Activated T-cell treated with anti-CD3 and anti-CD28 coated beads for 48 hours (primary cell): ENCODE results near the gene SERGEF.

Source experiments
- DNase-seq: peaks from one replicate; pipeline ENCODE4 v3.0.0-alpha.2; 2020; ENCODE audit warnings: low read depth

Gene SERGEF

DNA sequence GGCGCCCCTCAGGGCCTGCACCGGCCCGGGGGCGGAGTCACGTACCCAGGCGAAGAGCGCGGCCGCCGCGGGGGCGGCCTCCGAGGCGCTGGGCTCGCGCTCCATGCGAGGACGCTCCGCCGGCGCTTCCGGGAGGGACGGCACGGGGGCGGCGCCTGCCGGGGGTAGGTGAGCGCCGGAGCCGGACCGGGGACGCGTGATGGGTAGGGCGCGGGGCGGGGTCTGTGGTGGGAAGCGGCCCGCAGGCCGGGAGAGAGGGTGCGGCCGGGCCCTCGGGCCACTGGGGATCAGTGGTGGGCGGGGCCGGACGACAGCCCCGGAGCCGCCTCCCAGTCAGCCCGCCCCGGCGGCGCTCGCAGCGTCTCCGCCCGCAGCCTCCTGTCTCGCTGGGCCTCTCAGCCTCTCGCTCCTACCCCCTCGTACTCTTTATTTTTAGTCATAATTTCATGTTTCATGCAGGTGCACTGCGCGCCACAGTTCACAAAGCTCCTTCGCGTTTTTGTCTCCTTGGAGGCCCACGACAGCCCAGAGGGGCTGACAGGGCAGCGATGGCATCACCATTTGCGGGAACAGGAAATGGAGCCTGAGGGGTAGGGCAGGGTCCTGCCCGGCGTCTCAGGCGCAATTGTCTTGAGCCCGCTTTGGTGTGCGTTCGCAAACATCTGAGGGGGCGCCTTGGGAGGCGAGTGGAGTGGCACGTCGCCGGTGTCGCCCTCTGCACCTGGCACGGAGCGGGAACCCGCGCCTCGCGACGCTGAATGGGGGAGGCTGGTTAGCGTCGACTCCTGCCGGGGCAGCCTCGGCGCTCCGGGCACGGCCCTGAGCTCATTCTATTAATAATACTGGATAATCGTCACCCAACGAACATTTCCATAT is at the start of gene SERGEF:
TSS of gene SERGEF (minus strand) at position 142 of the 876 bp plus-strand sequence. CDS start at position 105, 37 bp downstream.
- DNase-seq, result peak; percentile 97

DNA sequence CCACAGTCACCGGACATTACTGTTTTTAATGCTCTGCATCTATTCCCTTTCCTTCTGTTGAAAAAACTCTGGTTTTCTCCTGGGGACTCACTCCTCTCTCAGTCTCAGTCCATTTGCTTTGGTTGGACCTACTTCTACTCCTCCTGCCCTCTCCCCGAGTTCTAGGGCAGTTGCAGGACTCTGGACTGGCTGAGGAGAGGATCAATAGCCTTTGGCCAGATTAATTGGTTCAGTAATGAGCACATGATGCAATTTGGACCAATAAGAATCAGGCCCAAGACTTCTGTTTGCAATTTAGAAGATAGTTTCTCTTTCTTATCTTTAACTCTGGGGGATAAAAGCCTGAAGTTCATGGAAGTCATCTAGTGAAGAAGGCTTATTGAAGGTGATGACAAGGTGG is 48.5 kb upstream of the SERGEF start:
- DNase-seq, result no peak

DNA sequence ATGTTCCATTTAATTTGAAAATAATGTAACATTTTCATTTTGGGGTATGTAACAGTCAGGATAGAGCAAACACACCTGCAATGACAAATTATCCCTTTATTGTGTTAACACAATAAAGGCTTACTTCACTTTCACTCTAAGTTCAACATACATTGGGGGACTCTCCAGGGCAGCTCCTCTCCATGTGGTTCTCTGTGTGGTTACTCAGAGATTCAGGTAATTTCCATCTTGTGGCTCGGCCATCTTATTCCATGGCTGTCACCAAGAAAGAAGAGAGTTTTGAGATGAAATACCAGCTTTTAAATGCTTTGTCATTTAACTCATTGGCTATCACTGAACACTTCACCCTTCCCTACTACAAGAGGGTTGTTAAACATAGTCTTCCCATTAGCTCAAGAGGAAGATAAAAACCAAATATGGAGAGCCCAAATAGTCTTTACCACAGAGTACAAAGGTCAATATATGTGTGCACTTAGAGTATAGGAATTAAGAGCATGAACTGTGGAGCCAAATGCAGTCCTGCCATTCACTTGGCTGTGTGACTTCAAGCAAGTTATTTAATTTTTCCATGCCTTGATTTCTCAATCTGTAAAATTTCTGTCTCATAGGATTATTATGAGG is 43.8 kb upstream of the SERGEF start:
- no peak for DNase-seq

DNA sequence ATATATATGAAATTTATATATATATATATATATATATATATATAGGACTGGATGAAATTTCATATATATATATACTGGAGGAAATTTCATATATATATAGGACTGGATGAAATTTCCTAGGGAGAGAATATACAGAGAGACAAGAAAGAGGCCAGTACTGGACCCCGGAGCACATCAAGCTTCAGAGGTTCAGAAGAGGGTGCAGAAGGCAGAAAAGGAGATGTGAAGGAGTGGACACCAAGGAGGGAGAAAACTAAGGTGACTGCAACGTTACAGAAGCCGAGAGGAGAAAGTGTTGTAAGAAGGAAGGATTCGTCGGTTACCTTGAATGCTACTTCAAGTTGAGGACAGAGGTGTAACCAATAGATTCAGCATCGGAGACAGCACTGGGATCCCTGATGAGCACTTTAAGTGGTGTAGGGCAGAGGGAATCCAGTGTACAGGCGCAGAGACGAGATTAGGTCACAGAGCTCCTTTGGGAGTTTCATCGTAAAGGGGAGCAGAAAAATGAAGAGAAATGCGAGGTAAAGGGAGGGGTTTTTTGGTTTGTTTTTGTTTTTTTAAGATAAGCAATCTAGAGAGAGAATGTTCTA is 41.8 kb upstream of the SERGEF start:
- no peak for DNase-seq

DNA sequence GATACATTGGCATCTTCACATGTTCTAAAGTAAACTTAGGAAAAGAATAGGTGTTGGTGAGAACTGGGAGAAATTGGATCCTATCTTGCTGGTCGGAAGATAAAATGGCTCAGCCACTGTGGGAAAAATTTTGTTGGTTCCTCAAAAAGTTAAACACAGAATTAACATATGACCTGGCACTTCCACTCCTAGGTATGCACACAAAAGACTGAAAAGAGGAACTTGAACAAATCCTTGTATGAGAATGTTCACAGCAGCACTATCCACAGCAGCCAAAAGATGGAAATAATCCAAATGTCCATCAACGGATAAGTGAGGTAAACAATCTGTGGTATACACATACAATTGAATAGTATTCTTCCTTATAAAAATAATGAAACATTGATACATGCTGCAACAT is 38.0 kb upstream of the SERGEF start:
- DNase-seq, result no peak

DNA sequence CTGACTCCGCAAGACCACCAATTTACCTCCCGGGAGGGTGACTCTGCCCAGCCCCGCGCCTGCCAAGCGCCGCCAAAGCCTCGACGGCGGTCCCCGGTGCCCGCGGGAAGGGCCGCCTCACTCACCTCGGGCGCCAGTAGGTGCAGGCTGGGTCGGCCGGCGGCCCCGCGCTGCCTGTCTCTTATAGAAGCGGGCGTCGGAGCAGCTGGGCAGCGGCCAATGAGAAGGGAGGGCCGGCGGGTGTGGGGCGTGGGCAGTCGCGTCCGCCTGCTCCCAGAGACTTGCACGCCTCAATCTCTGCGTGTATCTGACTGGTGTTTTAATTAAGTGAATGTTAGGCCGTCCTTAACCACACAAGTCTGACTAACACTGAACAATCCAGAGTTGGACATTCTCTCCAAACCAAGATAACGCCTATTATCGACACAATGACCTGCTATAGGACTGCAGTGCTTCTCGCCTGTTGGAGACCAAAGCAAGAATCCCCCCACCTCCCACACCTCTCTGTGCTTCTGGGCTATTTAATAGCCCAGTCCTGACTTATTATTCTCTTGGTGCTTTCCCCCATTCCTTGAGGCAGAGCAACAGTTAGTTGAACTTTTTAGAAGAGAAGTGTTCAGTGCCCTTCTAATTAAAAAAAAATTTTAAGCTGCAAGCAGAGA is 33.4 kb upstream of the SERGEF start, which contains the start of gene TPH1:
TSS of gene TPH1 (minus strand) at position 154 of the 662 bp plus-strand sequence. CDS start 5,507 bp downstream, outside the sequence.
- DNase-seq, result no peak

DNA sequence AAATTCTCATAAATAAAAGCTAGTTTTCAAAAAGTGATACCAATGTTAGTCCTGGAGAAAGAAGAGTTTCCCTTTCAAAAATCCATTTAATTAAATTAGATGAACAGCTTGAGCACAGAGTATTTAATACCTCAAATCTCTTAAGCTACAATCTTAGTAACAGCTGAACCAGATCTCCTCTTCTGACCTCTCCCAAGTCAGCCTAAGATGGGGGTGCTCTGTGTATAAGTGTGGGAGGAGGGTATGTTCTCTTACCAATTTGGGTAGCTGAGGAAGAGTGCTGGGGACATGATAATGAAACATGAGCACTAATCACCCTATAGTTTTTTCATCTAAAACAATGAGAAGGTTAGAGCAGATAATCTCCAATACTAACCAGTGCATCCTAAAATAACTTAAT is 23.6 kb upstream of the SERGEF start:
- DNase-seq, result no peak

DNA sequence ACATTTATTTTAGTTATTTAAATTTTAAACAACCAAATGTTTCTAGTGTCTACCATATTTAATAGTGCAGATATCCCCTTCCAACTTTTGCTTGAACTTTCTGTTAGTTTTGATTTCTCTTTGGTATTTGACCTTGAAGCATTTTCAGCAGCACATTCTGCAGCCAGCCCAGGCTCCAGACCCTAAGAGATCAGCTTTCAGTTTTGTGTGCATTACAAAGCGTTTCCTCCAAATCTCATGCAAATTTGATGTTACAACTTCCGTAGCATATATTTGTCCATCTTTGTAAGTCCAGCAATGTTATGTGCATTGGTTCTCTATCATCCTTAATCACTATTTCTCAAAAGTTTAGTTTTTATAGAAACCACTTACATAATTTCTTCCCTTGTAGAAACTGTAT is 14.6 kb upstream of the SERGEF start:
- no peak for DNase-seq

DNA sequence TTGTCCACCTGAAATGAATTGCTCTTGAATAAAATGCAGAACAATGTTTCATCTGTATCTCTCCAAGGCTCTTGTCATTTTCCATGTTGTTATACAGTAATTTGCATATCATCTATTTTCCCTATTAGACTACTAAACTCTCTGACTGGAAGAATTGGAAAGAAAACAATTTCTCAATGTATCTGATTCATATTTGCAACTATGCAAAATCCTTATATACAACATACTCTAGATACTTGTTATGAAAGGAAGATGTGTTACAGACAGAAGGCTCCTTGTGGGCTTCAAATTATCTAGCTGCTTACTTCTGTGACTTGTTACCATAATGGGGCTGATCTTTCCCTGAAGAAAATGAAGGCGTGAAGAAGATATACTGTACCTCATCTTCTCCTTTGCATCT is 9.6 kb upstream of the SERGEF start:
- no peak for DNase-seq

DNA sequence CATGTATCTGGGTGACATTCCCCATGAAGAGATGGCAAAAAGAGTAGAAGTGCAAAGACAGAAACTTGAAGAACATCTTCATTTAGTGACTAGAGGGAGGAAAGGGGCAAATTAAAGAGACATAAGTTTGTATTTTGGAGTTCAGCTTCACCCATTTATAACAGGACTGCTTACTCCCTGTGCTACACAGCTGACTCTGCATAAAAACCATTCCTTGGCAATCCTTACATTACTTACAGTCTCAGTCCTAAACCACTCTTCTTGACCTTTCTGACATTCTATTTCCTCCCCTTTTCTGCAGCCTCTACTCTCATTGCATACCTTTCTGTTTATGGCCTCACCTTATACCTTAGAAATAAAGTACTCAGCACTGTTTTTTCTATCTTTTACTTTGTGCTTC is 6.8 kb upstream of the SERGEF start:
- DNase-seq, result no peak

DNA sequence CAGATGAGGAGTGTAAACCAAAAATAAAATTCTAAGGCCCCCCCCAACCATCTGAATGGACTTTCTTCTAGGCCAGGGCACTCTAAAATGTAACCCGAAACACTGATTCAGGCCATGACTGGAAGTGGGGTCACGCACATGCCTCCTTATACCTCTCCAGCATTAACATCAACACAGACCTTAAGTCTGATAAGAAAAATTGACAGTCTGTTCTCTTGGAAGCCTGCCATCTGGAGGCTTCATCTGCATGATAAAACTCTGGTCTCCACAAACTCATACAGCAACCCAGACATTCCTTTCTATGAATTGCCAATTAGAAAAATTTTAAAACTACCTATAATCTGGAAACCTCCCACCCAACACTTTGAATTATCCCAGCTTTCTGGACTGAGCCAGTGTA is 3.9 kb upstream of the SERGEF start:
- no peak for DNase-seq

DNA sequence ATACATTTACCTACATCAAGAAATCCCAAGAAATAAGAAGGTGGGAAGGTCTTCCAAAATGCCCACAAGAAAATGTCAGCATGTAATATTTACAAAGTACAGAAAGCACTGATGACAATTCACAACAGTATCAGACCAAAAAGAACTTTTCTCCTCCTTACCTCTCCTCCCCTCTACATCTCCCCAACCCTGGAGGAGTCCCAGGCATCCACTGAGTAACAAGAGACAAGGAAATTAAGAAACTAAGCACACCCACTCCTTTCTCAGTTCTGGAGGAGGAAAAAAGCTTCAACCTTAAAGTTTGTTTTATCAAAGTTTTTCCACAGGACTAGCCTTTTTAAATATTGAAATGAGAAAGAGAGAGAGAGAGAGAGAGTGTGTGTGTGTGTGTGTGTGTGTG is 2.0 kb upstream of the SERGEF start:
- DNase-seq, result no peak

DNA sequence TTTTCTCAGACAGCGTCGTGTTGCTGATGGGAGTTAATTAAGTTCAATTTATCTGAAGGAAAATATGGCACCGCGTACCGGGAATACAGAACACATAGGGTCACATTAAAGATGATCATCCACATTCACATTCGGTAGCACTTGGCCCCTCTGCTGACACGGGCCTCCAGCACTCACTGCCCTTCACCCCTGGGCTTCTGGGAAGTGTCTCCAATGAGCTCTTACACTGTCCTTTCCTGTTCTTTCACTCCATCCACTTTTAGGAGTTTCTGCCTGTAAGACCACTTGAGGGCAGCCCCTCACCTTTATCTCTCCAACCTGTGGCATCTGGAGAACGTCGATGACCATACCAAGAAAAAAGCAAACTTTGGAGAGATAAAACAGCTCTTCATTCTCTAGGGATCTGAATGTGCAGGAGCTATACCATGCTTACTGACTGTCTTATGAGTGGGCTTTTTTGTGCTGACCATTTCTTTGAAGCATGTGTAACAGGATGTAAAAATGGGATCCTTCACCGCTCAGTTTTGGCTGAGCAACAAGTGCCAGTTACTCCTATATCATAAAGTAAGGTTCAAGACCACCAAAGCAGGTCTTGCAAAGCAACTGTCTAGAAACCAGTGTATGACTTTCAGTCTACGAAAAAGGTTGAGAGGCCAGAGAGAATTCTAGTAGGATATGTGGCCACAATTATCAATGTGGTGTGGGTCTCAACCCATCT is 1.1 kb upstream of the SERGEF start:
- DNase-seq, result no peak

DNA sequence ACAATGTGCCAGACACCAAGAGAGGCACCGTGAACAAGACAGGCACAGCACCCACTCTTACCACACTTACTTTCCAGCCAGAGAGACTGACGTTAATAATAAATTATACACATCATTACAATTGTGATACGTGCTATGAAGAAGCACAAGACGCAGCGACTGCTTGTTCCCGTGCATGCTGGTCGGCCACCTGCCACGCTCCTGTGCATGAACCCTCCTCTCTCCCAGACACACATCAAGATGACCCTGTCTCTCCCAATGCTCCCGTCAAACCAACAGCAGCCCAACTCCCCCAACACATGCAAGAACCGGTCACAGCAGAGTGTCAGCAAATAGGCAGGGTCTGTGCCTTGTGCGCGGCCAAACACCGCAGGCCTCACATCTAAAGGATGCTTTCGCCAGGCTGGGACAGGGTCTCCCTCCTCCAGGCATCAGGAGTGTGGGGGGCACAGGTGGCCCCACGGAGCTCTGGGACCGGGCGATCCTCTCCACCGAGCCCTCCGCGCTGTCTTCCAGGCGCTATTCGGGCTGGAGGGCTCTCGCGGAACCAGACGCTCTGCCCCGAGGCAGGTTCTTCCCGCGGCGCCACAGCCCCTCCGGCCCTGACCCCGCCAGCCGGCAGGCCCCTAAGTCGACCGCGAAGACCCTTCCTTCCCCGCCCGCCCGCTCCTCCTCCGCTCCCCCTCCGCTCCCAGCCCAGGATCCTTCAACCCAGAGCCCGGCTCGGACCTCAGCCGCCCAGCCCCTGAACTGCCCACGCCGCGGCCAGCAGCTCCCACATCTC is 533 bp downstream of the SERGEF start:
- no peak for DNase-seq

DNA sequence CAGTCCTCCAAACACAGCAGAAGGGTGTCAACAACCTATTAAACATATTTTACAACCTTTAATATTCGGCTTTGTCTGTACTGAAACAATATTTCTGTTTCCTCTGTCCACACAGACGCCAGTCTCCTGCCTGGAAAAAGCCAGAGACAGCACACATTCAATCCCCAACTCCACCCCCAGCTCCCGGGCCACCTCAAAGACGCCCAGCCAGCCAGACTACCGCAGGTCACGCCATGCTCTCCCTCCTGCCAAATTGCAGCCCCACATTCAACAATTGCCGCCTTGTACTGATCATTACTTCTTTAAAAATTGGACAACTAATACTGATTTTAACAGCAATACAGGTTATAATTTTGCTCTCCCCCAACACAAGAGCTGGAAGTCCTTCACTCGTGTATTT is 1.2 kb downstream of the SERGEF start:
- DNase-seq, result no peak

DNA sequence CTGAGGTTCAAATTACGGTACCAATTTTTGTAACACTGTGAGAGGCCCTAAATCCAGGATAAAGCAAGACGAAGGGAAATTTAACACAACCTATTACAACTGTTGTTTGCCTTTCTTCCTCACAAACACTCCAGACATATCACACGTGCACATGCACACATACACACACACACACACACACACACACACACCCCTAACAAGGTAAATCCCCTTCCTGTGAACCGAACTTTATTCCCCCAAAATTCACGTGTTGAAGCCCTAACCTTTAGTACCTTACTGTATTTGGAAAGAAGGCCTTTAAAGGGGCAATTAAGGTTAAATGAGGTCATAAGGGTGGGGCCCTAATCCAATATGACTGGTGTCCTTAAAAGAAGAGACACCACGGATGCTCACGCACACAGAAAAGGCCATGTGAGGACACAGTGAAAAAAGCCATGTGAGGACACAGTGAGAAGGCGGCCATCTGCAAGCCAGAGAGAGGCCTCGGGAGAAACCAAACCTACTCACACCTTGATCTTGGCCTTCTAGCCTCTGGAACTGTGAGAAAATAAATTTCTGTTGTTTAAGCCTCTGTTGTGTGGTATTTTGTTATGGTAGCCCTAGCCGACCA is 1.8 kb downstream of the SERGEF start:
- no peak for DNase-seq

DNA sequence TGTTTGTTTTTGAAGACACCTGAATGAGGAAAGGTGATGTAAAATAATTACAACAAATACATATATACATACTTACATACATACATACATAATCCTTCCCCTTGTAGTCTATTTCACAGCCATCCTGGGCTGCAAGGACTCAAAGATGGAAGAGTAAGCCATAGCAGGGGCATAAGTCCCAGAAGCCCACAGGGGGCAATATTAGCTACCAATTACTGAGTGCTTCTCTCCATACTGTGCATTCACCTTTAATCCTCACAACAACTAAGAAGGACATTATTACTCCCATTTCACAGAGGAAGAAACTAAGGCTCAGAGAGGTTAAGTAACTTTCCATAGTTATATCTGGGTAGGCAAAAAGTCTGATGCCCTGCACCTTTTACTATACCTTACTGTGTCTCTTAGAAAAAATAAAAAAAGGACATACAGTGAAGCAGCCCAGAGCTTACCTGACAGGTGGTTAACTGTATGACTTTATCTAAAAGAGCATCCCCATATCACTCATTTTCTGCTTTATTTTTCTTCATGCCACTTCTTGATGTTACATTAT is 2.7 kb downstream of the SERGEF start:
- no peak for DNase-seq

DNA sequence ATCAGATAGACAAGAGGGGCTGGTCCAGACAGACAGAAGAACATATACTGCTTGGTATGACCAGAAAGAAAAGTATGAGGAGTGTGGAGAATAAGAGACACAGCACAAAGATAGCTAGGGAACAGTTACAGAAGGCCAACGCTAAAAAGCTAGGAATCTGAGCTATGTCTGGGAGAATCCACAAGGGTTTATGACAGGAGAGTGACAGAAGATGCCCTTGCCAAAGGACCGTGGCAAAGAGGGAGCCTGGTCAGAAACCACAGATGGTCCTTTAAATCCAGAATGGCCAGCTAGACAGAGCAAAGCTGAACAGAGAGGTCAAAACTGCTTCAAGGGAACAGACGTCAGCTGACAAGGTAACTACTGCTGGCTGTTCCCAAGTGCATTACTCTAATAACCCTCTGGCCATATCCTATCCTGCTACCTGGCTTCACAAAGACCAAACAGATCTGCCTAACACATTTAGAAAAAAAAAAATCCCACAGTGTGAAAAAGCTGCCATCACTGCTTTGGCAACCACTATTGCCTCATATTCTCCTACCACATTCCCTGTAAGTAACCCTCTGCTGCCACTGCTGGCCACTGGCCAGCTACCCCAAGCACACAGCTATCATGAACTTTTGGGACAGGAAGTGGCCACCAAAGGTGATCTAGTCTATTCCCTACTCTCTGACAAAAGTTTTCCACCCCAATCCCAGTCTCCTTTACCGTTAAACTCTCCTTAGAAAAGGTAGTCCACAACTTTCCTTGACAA is 7.3 kb downstream of the SERGEF start:
- DNase-seq, result no peak

DNA sequence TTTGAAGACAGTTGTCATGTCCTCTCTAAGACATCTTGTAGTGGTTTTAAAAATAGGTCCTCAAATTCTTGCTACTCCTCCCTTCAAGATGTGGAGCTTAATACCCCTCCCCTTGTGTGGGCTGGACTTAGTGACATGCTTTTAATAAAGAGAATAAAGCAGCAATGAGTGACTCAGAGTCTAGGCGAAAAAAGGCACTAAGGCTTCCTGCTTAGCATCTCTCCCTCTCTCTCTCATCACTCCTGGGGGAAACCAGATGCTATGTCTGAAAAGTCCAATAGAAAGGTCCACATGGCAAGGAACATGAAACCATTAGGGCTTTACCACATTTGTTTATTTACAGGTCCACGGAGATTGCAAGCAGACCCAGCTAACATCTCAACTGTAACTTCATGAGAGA is 11.7 kb downstream of the SERGEF start:
- DNase-seq, result no peak

DNA sequence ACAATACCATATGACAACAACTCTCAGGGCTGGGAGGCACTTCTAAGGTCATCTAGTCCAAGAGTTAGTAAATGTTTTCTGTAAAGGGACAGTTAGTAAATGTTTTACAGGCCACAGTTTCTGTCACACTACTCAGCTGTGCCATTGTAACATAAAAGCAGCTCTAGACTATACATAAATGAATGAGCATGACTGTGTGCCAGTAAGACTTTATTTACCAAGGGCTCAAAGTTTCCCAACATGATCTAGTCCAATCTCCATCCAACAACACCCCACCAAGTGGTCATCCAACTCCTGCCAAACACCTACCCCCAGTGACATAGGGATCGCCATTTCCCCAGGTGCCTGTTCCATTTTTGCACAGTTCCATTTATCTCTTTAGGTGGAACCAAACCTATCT is 12.1 kb downstream of the SERGEF start:
- no peak for DNase-seq
